Esophagus muscularis mucosa (tissue), 3 donors: ENCODE results near the gene OSBPL10.

Experiments
- CTCF ChIP-seq, 3 experiments: fragments of 200-600 bp in 2 of 3; fragments of 450-650 bp in 1 of 3; sonication (generic) in 2 of 3; IDR thresholded peaks; one replicate each; pipeline ENCODE4 v1.5.1; 2017 to 2019; ENCODE audit warnings: antibody characterized with exemption in 3 of 3, mild to moderate bottlenecking in 2 of 3, moderate library complexity in 1 of 3
- EP300 ChIP-seq: sonication (generic); formaldehyde crosslinking; IDR thresholded peaks from one replicate; pipeline ENCODE4 v1.6.1; 2017; ENCODE audit warnings: antibody characterized with exemption

GRCh38 chr3:31670722-31671121 lies 310.3 kb downstream of the OSBPL10 start:
- TF ChIP-seq CTCF (IDR thresholded peaks at IDR 0.05) (no peak), EP300 (no peak)
